GM10266 (cell line): ENCODE data around the gene TMPRSS9.
"Not testable (repeated sequence)": the region's sequence is repeated elsewhere in the genome, so short reads cannot be mapped to it uniquely, and the experiment has no call there.

ENCODE experiments used
- DNase-seq: peaks from one replicate; pipeline ENCODE4 v3.0.0; 2012; ENCODE audit errors: extremely low spot score
- CTCF ChIP-seq: IDR thresholded peaks from 2 replicates; pipeline ENCODE4 v1.5.1; 2012; ENCODE audit warnings: mild to moderate bottlenecking, low read depth; ENCODE audit not compliant: control insufficient read depth, insufficient read depth; ENCODE audit errors: missing control alignments

TMPRSS9 gene

DNA sequence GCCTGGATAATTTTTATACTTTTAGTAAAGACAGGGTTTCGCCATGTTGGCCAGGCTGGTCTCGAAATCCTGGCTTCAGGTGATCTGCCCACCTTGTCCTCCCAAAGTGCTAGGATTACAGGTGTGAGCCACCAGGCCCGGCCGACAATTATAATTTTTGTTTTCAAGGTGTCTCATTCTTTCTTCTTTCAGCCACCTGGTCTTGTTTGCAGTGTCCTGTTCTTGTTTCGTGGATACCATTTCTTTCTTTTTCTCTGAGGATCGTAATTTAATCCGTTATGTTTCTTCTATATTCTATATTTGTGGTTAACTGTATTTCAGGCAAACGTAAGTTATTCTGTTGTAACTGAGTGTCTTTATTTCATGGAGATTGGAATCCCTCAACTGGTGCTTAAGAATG, 51.6 kb downstream of the TMPRSS9 start:
- no peak for TF ChIP-seq CTCF
- DNase-seq: peak; percentile 3

GRCh38 chr19:2412449-2412848, 52.4 kb downstream of the TMPRSS9 start:
- no peak for TF ChIP-seq CTCF
- peak; percentile 12 for DNase-seq

DNA sequence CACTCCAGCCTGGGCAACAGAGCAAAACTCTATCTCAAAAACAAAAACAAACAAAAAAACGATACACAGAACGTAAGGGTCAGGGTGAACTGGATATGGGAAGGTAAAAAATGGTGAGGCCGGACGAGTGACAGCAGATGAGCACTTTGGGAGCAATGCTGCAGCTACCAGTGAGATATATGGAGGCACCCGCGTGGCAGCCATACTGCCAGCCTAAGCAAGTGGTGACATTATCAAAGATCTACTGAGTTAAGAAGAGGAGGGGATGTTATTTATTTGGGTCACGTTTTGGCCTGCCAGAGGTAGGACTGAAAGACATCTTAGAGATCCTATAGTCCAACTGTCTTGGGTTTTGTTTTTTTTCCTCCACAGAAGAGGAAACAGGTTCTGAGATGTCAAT, 53.1 kb downstream of the TMPRSS9 start:
- TF ChIP-seq CTCF: no peak
- no peak for DNase-seq

GRCh38 chr19:2413629-2414028, 53.6 kb downstream of the TMPRSS9 start:
- no peak for DNase-seq
- no peak for TF ChIP-seq CTCF

DNA sequence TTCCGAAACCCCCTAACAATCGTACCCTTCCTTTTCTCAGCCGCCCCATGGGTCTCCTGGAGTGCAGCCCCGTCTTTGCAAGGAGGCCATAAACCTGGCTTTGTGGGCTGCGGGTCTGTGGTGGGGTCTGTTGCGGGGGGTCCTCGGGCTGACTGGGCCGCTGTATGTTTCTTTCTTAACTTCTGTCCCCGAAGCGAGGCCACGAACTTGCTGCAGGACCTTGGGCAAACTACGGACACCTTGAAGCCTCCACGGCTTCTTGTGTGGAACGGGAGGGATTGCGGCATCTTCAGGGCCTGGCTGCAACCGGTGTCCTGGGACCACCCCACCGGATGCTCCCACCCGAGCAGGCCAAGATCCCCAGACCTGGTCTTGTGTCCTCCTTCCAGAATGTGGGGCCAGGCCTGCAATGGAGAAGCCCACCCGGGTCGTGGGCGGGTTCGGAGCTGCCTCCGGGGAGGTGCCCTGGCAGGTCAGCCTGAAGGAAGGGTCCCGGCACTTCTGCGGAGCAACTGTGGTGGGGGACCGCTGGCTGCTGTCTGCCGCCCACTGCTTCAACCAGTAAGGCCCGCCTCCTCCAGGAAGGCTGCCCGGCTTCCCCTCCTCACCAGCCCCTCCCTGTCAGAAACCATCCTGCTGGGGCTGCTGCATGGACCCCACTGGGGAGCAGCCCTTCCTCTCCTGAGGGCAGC, 55.4 kb downstream of the TMPRSS9 start:
- TF ChIP-seq CTCF: no peak
- no peak for DNase-seq

- no peak for DNase-seq
- TF ChIP-seq CTCF: no peak
These were observed 55.9 kb downstream of the TMPRSS9 start for GRCh38 chr19:2415973-2416319.

- no peak for TF ChIP-seq CTCF
- no peak for DNase-seq
These were observed 56.4 kb downstream of the TMPRSS9 start for GRCh38 chr19:2416321-2417097.

DNA sequence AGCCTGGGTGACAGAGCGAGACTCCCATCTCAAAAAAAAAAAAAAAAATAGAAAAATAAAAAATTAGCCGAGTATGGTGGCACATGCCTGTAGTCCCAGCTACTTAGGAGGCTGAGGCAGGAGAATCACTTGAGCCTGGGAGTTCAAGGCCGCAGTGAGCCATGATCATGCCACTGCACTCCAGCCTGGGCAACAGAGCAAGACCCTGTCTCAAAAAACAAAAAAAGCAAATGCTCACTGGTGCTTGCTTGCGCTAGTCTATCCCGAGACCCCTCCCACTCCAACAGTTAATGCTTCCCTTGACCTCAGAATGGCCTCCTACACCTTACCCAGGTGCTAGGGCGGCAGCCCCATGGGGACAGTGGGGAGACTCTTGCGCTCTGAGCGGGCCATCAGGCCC, 57.4 kb downstream of the TMPRSS9 start:
- DNase-seq: not testable (repeated sequence)
